ENCODE results near the gene HMX1.

DNA sequence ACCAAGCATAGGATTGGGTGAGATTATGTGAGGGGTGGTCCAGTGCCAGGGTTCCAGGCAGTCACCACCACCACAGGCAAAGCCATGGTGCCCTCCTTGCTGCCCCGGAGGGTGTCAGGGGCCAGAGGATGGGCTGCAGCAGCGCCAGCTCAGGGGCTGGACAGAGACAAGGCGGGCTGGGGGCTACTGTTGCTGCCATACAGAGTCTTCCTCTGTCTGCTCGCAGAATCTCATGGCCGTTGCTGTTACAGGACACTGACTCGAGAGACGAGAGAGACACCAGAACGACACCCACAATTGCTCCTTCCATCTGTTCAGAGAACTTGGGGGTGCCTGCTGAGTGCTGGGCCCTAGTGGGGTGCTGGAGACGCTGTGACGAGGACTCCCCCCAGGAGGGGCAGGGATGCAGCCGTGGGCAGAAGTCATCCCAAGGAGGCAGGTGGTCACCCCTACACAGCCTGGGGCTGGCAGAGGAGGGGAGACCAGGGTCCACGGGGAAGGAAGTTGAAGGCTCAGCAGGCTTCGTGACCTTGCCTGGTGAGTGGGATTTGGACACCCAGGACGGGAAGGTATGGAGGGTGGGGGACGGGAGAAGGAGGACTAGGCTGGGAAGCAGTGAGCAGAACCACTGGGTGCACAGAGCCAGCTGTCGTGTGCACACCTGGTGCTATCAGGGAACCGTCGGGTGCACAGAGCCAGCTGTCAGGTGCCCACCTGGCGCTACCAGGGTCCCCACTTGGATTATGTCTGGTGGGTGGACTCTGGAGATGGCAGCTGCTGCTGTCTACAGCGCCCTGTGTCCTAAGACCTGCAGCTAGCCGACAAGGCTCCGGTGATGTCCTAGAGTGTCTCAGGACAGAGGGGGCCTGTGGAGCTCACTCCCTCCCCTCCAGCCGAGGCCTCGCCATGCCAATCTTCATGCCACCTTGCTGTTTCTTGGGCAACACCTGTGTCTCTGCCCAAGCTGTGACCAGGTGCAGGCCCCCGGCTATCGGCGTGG is 43.9 kb upstream of the HMX1 start:
- TF ChIP-seq, protein P1, sequence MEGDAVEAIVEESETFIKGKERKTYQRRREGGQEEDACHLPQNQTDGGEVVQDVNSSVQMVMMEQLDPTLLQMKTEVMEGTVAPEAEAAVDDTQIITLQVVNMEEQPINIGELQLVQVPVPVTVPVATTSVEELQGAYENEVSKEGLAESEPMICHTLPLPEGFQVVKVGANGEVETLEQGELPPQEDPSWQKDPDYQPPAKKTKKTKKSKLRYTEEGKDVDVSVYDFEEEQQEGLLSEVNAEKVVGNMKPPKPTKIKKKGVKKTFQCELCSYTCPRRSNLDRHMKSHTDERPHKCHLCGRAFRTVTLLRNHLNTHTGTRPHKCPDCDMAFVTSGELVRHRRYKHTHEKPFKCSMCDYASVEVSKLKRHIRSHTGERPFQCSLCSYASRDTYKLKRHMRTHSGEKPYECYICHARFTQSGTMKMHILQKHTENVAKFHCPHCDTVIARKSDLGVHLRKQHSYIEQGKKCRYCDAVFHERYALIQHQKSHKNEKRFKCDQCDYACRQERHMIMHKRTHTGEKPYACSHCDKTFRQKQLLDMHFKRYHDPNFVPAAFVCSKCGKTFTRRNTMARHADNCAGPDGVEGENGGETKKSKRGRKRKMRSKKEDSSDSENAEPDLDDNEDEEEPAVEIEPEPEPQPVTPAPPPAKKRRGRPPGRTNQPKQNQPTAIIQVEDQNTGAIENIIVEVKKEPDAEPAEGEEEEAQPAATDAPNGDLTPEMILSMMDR (conservative IDR thresholded peaks at IDR 0.05; ENCODE audit: low read length) = no peak
- no peak for TF ChIP-seq EZH2phosphoT487 (IDR thresholded peaks at IDR 0.05; ENCODE audit: borderline replicate concordance, low read depth, low read length)
